ENCODE results near the gene TRPM4.

- TF ChIP-seq CTCF (IDR thresholded peaks at IDR 0.05), result no peak
- TF ChIP-seq ZFX (IDR thresholded peaks at IDR 0.05; ENCODE audit: borderline replicate concordance), result no peak
Observed at GRCh38 chr19:49233163-49233562, 75.6 kb downstream of the TRPM4 start.

All from 22Rv1 (cell line).